Head of caudate nucleus (tissue), 42 donors: Measurements from ENCODE around the gene C3orf20.

Source experiments
- DNase-seq, 42 donors: peaks; one replicate each; pipeline versions ENCODE4 v3.0.0 to v3.0.0-alpha.2; 2020 to 2021; ENCODE audit warnings: mixed read lengths in 7 of 42
- intact Hi-C: fragments of 100-400 bp; cut with DNase I; formaldehyde crosslinking; loops from one replicate; pipeline ENCODE4 v1.15.0; 2022

The C3orf20 gene

GRCh38 chr3:14785207-14786155 is 110.5 kb downstream of the C3orf20 start:
- intact Hi-C loops = no loop called here
- no peak for DNase-seq

- intact Hi-C loops = no loop called here
- DNase-seq = no peak
Observed at GRCh38 chr3:14786369-14786768, 111.4 kb downstream of the C3orf20 start.

- intact Hi-C loops = no loop called here
Observed at GRCh38 chr3:14787630-14788029, 112.7 kb downstream of the C3orf20 start.

GRCh38 chr3:14788644-14789043 is 113.7 kb downstream of the C3orf20 start:
- intact Hi-C loops = no loop called here
- DNase-seq = no peak

More at GRCh38 chr3:14787630-14788029, 112.7 kb downstream of the C3orf20 start:
- peak in 2 of 42 donors; percentile 9 to 10 for DNase-seq

- no peak for DNase-seq
- intact Hi-C loops = no loop called here
Observed at GRCh38 chr3:14789221-14789620, 114.3 kb downstream of the C3orf20 start.

GRCh38 chr3:14789640-14790285 is 114.8 kb downstream of the C3orf20 start:
- peak in 5 of 42 donors; percentile 18 to 45 (median 35) for DNase-seq
- intact Hi-C loops = no loop called here

- intact Hi-C loops = no loop called here
- DNase-seq = peak in 13 of 42 donors; percentile 13 to 55 (median 26)
Observed at GRCh38 chr3:14791343-14791945, 116.5 kb downstream of the C3orf20 start.

GRCh38 chr3:14792691-14793121 is 117.8 kb downstream of the C3orf20 start:
- intact Hi-C loops = no loop called here
- no peak for DNase-seq

- intact Hi-C loops = no loop called here
- DNase-seq = no peak
Observed at GRCh38 chr3:14793126-14793857, 118.4 kb downstream of the C3orf20 start.

- intact Hi-C loops = no loop called here
- DNase-seq = no peak
Observed at GRCh38 chr3:14793858-14794234, 118.9 kb downstream of the C3orf20 start.

- intact Hi-C loops = no loop called here
- DNase-seq = no peak
Observed at GRCh38 chr3:14794435-14794834, 119.5 kb downstream of the C3orf20 start.

- intact Hi-C loops = no loop called here
- DNase-seq = no peak
Observed at GRCh38 chr3:14795996-14796395, 121.1 kb downstream of the C3orf20 start.

GRCh38 chr3:14796403-14797077 is 121.6 kb downstream of the C3orf20 start:
- no peak for DNase-seq
- intact Hi-C loops = no loop called here

- no peak for DNase-seq
- intact Hi-C loops = no loop called here
Observed at GRCh38 chr3:14797731-14798130, 122.8 kb downstream of the C3orf20 start.

GRCh38 chr3:14798231-14798630 is 123.3 kb downstream of the C3orf20 start:
- intact Hi-C loops = no loop called here
- DNase-seq = no peak

- intact Hi-C loops = no loop called here
- DNase-seq = no peak
Observed at GRCh38 chr3:14799146-14799545, 124.2 kb downstream of the C3orf20 start.

- intact Hi-C loops = no loop called here
- no peak for DNase-seq
Observed at GRCh38 chr3:14801031-14801430, 126.1 kb downstream of the C3orf20 start.

GRCh38 chr3:14801668-14802380 is 126.9 kb downstream of the C3orf20 start:
- no peak for DNase-seq

More at GRCh38 chr3:14801668-14802380, 126.9 kb downstream of the C3orf20 start:
- intact Hi-C loops = no loop called here
